HTERT RPE-1 (cell line): Measurements from ENCODE around the gene TMEM135.
"Not testable (repeated sequence)": the region's sequence is repeated elsewhere in the genome, so short reads cannot be mapped to it uniquely, and the experiment has no call there.

ENCODE experiments used
- in situ Hi-C: fragments of 300-500 bp; cut with MboI; formaldehyde crosslinking; loops from 4 replicates; pipeline ENCODE4 v1.14.3; 2020; ENCODE audit warnings: low sequenced_read_pairs

TMEM135 gene

GRCh38 chr11:87139475-87139874 is 101.7 kb downstream of the TMEM135 start:
- in situ Hi-C loops = no loop called here

GRCh38 chr11:87141322-87141721 is 103.6 kb downstream of the TMEM135 start:
- in situ Hi-C loops = no loop called here

- in situ Hi-C loops = no loop called here
Measured at GRCh38 chr11:87141980-87142514, 104.3 kb downstream of the TMEM135 start.

- in situ Hi-C loops = no loop called here
Measured at GRCh38 chr11:87142594-87142993, 104.9 kb downstream of the TMEM135 start.

GRCh38 chr11:87143641-87144040 is 105.9 kb downstream of the TMEM135 start:
- in situ Hi-C loops = no loop called here

- in situ Hi-C loops = no loop called here
Measured at GRCh38 chr11:87144252-87144651, 106.5 kb downstream of the TMEM135 start.

- in situ Hi-C loops = no loop called here
Measured at GRCh38 chr11:87148749-87149148, 111.0 kb downstream of the TMEM135 start.

GRCh38 chr11:87149782-87150181 is 112.0 kb downstream of the TMEM135 start:
- in situ Hi-C loops = not testable (repeated sequence)

GRCh38 chr11:87150936-87151335 is 113.2 kb downstream of the TMEM135 start:
- in situ Hi-C loops = no loop called here

- in situ Hi-C loops = no loop called here
Measured at GRCh38 chr11:87154246-87154645, 116.5 kb downstream of the TMEM135 start.

- in situ Hi-C loops = no loop called here
Measured at GRCh38 chr11:87156970-87157369, 119.2 kb downstream of the TMEM135 start.

GRCh38 chr11:87169076-87169475 is 131.3 kb downstream of the TMEM135 start:
- in situ Hi-C loops = not testable (repeated sequence)

- in situ Hi-C loops = no loop called here
Measured at GRCh38 chr11:87173185-87174039, 135.7 kb downstream of the TMEM135 start.

GRCh38 chr11:87174870-87175269 is 137.1 kb downstream of the TMEM135 start:
- in situ Hi-C loops = no loop called here

GRCh38 chr11:87176044-87176443 is 138.3 kb downstream of the TMEM135 start:
- in situ Hi-C loops = no loop called here

GRCh38 chr11:87179621-87180020 is 141.9 kb downstream of the TMEM135 start:
- in situ Hi-C loops = no loop called here

- in situ Hi-C loops = no loop called here
Measured at GRCh38 chr11:87180742-87181141, 143.0 kb downstream of the TMEM135 start.

- in situ Hi-C loops = no loop called here
Measured at GRCh38 chr11:87181143-87181542, 143.4 kb downstream of the TMEM135 start.

- in situ Hi-C loops = no loop called here
Measured at GRCh38 chr11:87185228-87185627, 147.5 kb downstream of the TMEM135 start.

- in situ Hi-C loops = no loop called here
Measured at GRCh38 chr11:87187076-87187475, 149.3 kb downstream of the TMEM135 start.

- in situ Hi-C loops = no loop called here
Measured at GRCh38 chr11:87187930-87188329, 150.2 kb downstream of the TMEM135 start.

- in situ Hi-C loops = not testable (repeated sequence)
Measured at GRCh38 chr11:87188396-87188795, 150.7 kb downstream of the TMEM135 start.
